DMS114 treated with DMSO at 0.1 percent for 48 hours (cell line): Measurements from ENCODE around the gene CTNNBIP1.
A peak's percentile ranks its signal among the peaks of the same experiment; 100 is the strongest.

Source experiments
- DNase-seq: peaks from one replicate; lab custom pipeline; 2025; ENCODE audit not compliant: unreplicated experiment; lab: John Stamatoyannopoulos, UW

The CTNNBIP1 gene

DNA sequence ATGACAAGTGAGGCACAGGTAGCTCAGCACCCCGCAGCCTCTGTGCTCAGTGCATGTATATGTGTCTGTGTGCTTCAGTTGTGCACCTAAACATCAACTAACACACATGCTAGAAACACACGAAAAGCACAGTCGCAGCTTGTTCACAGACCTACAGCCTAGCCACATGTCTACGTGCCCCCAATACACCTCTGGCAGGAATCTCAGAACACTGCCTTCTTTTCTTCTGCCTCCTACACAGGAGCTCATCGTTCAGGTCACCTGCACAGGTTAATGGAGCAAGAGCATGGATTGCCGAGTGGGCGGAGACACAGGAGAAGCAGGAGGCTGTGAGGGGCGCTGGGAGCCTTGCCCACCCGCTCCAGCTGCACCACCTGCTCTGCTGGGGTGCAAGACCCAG, 31.7 kb downstream of the CTNNBIP1 start:
- no peak for DNase-seq

DNA sequence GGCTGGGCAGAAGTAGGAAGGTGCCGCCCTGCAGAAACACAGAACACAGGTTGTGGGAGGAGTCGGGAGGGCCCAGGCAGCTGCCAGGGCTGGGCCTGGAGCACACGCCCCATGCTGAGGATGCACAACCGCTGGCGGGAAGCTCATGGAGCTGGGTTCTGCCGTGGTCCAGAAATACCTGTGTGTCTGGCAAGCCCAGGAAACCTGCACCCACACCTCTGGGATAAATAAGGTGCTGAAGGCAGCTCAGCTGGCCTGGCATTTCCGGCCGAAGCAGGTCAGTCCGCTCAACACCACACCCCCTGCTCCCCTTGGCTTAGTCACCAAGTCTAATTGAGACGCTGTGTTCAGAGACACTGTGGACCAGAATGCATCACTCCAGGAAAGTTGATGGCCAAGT, 32.1 kb downstream of the CTNNBIP1 start:
- DNase-seq: no peak

DNA sequence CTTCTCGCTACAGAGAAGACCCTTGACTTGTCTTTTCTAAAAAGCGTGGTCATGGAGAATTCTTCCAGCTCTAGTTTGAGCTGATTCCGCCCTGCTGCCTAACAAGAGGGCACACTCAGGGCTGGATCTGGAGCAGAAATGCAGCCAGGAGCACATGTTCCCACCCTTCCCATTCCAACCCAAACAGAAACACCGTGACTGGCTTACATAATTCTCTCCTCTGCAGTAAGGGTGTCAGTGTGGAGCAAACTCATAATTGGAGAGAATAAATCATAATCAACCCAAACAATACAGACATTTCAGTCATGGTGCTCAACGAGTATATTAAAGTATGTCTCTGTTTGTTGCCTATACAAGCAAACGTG, 34.5 kb downstream of the CTNNBIP1 start:
- no peak for DNase-seq

DNA sequence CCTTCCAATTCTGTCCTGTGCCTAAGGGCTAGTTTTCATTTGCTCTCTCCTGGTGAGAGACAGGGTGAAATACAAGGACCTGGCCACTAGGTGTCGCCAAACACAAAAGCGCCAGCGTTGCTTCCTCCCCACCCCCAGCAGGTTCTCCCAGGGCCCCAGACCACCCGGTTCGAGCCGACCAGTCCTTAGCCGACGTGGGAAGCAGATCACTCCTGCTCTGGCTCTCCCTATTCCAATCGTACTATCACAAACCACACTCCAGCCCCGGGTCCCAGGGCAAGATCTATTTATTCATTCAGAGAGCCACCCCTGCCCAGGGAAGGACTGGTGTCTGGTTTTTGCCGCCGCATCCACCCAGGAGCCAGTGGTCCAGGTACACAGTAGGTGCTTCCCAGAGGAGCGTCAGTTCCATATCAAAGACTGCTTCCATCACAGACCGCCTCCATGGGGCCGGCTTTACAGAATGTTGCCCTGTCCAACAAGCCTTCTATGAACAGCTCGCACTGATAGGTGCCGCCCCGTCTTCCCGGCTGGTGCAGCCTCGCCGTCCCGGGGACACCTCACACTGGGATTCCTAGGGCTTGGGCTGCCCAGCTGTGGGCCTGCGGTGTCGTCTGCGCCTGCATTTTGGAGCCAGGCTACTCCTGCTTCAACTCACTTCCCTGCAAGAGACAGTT, 35.0 kb downstream of the CTNNBIP1 start:
- peak; percentile 77 for DNase-seq

DNA sequence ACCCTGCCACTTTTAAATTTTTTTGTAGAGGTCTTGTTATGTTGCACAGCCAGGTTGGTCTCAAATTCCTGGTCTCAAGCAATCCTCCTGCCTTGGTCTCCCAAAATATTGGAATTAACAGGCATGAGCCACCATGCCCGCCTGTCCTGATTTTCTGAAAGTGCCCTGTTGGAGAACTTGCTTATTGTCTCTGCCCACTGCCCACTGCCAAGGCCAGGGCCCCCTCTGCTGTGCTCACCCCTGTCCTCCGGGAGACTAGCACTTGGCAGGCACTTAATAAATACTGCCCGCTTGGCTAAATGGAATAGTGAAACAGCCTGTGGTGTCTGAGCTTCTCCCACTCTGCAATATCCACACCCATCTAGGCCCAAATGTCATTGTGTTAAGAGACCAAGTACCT, 35.7 kb downstream of the CTNNBIP1 start:
- DNase-seq: no peak

DNA sequence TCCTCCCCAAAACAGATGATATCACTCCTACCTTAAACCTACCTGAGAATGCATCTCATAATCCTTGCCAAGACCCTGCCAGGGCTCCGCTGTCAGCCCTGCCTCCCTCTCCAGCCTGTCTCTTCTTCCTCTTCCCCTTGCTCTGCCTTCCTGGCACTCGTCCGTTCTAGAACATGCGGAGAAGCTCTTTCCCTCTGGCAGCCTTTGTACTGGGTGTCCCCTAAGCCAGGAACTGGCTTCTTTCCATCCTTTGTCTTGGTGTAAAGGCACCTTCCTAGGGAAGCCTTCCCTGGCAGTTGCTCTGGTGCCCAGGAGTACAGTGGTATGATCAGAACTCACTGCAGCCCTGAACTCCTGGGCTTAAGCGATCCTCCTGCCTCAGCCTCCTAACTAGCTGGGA, 36.1 kb downstream of the CTNNBIP1 start:
- no peak for DNase-seq

DNA sequence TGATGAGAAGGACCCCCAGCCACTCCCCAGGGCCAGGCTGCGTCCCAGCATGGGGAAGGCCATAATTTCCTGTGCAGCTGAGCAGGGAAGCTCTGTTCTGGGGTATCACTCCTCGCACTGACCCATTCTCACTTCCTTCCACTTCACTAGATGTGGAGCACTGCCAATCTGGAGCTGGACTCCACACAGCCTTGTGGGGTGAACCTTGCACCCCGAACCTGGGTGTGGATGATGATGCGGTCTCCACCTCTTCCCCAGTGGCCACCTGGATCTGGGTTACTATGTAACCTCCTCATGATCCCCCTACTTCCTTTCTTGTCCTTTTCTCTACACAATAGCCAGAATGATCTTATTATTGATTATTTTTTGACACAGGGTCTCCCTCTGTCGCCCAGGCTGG, 36.7 kb downstream of the CTNNBIP1 start:
- no peak for DNase-seq

DNA sequence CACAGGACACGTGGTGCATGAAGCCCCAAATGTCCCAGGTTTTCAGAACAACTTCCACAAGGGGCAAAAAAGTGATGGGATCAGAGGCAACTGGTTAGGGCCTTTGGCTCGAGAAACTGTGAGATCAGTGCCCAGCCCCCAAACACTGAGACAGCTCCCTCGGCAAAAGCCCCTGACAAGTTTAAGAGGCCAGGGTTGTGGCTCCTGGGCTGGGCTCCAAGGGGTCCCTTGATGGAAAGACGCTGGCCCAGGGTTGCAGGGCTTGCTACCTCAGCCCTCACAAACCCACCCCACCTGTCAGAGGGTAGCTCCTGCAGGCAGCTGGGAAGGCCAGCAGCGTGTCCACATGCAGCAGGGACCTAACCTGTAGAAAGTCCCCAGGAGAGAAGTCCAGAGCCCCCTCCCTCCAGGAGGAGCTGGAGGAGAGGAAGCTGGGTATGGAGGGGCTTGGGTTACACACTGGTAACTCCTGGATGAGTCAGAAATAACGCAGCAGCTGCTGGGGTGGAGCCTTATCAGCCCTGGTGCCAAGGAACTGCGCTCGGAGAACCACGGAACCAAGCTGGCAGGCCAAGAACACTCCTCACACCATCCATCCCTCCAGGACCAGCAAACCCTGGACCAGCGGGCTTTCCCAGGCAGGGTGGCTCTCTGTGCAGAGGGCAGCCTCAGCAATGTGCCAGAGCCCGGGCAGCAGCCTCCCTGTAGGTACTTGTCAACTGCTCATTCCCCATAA, 37.5 kb downstream of the CTNNBIP1 start:
- DNase-seq: no peak

DNA sequence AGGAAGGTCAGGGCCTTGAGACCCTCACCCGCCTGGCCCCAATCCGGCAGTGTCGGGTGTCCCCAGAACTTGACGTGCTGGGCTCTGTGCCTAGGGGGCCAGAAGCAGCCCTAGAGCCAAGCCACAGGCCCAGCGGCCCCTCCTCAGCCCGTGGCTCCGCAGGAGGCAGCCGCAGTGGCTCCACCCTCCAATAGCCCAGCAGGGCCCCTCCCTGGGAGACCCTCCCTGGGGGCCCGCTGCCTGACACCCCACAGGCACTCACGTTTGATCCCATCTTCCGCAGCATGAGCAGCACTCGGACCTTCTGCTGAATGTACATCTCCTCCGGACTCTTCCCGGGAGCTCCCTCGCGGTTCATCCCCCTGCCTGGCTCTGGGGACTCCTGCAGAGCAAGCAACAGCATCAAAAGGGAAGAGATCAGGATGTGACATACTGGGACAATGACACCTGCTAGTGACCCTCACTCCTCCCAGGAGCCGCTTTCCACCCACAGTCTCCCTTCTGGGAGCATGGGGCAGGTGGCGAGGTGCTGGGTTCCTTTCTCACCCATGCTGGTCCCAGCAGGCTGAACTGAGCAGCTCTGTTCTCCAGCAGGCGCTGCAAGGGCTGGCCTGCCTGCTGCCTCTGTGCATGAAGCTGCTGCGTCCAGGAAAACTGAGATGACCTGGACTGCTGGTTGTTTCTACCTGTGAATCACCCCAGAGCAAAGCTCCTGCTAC, 38.2 kb downstream of the CTNNBIP1 start:
- DNase-seq: no peak

DNA sequence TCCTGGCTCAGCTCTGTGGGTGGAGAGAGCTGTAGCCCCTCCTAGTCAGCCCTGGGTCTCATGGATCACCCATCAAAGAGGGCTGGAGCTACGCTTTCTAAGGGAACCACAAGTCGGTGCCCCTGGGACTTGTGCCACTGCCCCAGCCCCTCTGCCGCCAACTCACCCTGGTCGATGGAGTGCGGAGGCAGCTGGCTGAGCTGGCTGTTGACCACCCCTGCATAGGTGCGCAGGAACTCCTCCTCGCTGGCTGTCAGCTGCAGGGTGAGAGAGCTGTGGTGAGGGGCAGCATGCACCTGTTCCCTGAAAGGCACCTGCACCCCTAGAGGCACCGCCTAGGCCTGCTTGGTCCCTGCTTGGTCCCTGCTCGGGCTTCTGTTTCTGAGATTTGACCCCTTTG, 39.0 kb downstream of the CTNNBIP1 start:
- no peak for DNase-seq

DNA sequence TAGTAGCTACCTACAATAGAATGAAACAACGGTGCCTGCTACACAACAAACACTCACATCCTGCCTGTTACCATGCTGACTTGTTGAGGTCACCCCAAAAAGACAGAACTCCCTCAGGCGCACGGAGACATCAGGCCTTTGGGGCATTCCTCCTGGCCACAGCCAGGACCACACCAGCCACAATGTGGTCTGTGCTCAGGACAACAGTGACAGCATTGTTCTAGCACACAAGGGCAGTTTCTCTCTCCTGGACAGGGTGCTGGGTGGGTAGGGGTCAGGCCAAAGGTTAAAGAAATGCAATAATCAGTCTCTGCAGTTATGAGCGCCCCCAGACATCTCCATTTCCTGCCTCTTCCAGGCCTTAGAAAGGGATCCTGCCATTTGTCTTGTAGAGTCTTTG, 39.5 kb downstream of the CTNNBIP1 start:
- DNase-seq: no peak

DNA sequence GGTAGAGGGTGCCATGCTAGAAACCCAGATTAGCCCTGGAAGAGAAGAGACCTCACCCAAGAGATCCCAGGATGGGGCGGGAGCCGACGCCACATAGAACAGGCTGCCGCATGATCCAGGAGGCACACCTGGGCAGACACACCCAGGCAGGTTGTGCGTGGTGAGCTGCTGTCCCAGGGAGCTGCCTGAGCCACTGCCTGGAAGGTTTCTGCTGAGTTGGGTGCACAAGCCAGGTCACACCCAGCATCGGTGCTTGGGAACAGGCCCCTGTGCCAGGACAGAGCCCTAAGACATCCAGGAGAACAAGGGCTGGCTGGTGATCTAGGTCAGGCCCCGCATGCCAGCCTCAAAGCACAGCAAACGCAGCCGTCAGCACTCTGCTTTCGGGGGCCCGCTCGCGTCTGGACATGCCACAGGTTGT, 40.2 kb downstream of the CTNNBIP1 start:
- DNase-seq: no peak

DNA sequence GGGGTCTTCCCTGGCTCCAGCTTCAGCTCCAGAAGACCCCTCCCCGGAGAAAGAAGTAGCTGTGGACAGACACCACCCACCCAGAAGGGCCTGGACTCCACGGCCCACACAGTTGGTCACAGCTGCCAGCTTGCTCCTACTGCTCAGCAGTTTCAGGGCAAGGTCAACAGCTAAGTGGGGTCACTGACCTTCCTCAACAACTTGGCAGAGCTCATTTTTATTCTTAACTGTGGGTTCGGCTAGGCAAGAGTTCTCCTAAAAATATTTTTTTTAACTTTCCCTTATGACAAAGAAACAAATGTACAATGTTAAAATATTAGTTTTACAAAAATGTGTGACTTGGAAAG, 41.9 kb downstream of the CTNNBIP1 start:
- DNase-seq: no peak

DNA sequence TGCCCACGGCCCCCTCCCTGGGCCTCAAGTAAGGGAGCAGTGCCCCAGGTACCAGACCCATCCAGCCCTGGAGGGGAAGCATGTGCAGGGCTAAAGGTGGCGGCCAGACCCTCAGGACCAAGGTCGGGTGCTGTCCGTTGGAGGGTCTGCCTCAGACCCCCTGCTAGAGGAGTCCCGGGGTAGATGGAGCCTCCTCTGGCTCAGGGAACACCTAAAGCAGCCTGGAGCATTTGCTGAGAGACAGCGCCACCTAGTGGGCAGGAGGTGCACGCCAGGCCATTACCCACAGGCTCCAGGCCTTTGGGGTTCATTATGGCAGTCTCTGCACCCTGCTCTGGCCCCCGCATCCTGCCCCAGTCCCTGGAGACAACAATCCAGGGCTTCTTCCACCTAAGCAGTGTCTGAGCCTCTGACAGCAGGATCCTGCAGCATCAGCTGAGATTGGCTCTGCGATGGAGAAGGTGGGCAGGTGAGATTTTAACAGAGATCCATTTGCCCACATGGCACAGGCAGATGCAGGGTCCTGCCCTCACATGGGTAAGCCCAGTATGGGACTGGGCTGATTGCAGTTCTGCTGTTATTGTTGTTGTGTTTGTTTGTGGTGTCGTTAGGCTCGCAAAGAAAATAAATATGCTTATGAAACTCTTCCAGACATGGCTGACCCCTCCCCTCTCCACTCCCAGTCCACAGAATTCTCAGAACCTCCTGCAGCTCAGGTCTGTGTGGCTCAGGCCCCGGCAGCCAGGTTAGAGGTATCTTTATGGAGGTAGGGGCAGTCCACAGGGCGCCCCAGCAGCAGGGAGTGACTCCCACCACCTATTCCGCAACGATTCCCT, 42.4 kb downstream of the CTNNBIP1 start:
- DNase-seq: peak; percentile 31

DNA sequence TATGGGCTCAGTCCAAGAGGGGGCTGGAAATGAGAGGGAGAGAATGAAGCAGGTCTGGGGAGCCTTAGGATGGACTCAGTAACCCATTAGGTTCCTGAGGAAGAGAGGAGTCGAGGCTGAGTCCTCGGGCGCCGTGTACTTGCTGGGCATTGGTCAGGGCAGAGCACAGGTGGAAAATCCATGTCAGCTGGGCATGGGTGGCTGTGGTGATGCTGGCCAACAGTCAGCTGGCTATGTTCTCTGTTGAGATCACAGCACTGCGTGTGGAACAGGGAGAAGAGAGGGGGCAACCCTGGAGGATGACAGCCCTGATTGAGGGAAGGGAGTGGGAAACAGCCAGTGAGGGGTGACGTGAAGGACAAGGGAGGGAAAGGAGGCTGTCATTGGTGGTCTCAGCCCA, 43.2 kb downstream of the CTNNBIP1 start:
- DNase-seq: no peak

DNA sequence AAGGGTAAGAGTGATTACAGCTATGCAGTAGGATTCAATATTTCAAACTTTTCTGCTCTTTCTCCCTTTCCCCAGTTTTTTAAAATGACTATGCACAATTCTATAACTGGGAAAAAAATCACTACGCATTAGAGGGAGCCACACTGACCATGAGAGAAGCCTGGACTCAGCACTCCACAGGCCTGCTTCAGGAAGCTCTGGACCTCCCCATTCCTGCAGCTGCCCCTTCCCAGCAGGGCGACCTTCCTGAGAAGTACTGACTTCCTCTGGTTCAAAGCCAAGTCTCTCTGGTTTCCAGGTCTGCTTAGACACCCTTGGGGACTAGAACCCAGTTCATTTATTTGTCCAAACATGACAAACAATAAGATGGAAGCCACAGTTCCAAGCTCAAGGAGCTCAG, 44.3 kb downstream of the CTNNBIP1 start:
- DNase-seq: no peak

DNA sequence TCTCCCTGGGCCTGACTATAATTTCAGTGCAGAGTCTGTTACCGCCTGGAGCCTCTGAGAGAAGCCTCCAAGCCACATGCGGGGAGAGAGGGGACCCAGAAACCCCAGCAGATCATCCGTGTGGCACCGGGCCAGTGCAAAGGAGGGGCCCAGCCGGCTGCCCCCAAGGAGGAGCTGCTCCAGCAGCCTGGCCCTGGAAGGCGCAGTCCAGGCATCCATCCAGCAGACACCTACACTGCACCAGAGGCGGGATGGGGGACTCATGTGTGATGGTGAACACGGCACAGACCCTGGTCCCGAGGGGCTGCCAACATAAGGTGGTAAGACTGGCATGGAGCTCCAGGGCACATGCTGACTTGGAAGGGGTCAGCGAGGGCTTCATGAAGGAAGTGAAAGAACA, 46.7 kb downstream of the CTNNBIP1 start:
- no peak for DNase-seq

DNA sequence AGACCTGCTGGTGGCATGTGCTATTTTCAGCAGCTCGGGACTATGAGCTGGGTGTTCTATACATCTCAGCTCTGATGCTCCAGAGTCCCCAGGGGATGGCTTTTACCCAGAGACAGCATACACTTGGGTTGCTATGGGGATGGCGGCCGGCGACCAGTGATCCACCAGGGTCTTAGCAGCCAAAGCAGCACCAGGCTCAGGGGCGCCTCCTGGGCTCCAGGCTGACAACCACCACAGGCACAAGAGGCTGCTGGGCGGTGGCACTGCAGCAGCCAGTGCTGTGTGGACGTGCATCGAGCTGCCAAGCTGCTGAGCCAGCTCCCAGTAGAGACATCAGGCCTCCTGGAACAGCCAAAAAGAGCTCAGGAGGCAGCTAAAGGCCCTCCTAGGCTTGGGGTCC, 48.7 kb downstream of the CTNNBIP1 start:
- DNase-seq: no peak

DNA sequence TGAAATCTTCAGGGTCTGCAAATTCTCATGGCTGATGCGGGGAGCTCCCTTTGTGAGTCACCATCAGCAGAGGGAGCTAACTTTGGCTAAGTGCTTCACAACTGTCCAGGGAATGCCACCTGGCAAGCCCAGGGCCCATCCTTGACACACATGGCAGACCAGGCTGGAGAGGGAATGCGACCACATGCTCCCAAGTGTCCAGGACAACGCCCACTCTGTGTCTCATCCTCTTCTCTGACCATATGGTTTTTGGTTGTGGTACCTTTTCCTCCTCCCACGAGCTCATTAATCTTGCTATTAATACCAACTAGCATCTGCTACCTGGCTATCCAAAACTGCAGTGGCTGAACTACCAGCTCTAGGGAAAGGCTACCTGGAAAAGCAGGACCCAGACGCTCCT, 49.2 kb downstream of the CTNNBIP1 start:
- DNase-seq: no peak

DNA sequence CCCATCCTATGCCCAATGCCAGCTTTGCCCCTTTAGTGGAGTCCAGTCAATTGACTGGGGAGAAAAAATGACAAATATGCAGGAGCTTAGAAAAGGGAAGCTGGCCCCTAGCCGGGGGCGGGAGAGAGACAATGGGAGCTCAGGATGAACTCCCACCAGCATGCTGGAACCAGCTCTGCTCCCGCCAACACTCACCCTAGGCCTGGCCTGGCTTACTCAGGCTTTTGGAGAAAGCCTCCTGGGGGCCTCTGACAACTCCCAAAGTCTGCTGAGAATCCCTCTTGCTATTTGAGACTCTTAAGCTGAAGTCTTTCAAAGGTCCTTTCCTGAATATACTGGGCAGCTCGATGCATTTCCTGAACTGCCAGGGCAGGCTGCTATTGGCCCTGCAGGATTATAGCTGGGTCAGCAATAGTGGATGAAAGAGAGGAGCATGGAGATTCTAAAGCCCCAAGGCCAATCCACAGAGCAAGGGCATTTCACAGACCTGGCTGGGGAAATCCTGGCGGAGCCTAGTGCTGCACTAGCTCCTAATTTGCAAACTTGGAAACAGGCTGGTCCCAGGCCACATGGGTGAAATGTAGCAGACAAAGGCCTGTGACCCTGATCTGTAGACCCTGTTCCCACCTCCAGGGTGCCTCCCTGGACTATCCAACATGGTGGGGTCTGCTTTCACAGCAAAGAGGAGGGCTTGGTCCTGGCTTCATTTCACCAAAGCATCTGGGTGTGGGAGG, 50.6 kb downstream of the CTNNBIP1 start:
- no peak for DNase-seq
